ENCODE measurements around the gene OPCML. TPM values are rescaled to one million over a fixed set of nuclear protein-coding genes. Genes with fewer than 3 reads are reported as not detected.

Gene OPCML
- polyA plus RNA-seq, 3 donors: not detected

GRCh38 chr11:133311230-133311629 lies 221.1 kb downstream of the OPCML start:
- no peak overlapping the region for H3K9ac ChIP-seq (ENCODE audit: insufficient read depth, low read length, poor library complexity, severe bottlenecking)
- no peaks in the 10 kb centered on the region for H3K4me1 ChIP-seq (ENCODE audit: control insufficient read depth in 1 of 2, insufficient read depth in 2 of 2, low read length in 2 of 2)
- H3K27ac ChIP-seq (ENCODE audit: low read depth in 1 of 2, low read length in 2 of 2): no peak overlapping the region
- H3K27me3 Mint-ChIP-seq (ENCODE audit: low read depth in 3 of 3): peaks cover 0 to 2% (median 0%) of the 10 kb centered on the region in 3 donors
- intact Hi-C loops (cut with micrococcal nuclease): no loop called here
- no peaks in the 10 kb centered on the region for H3K4me1 Mint-ChIP-seq
- no peak for TF ChIP-seq CTCF (IDR thresholded peaks at IDR 0.05)
- no peaks in the 10 kb centered on the region for H3K36me3 Mint-ChIP-seq
- no peaks in the 10 kb centered on the region for H4K20me1 ChIP-seq (ENCODE audit: insufficient read depth, low read length)
- no peaks in the 10 kb centered on the region for H3K9me3 ChIP-seq (replicated peaks in 1 of 2; ENCODE audit: control insufficient read depth in 1 of 2, insufficient read depth in 1 of 2, low read length in 2 of 2)
- 92% methylated on average over 1 of the region's 1 CpG for WGBS (ENCODE audit: insufficient coverage)
- no peak overlapping the region for H3K4me3 Mint-ChIP-seq
- no peak overlapping the region for H3K4me2 ChIP-seq (replicated peaks; ENCODE audit: extremely low read depth, low read length, poor library complexity, severe bottlenecking)
- DNase-seq: no peak
- H3K79me2 ChIP-seq (ENCODE audit: insufficient read depth, low read length): no peaks in the 10 kb centered on the region
- H3K9me3 Mint-ChIP-seq: peaks cover 0 to 5% (median 0%) of the 10 kb centered on the region in 7 donors
- no peaks in the 10 kb centered on the region for H3K27me3 ChIP-seq (ENCODE audit: control insufficient read depth in 2 of 2, insufficient read depth in 2 of 2, low read length in 2 of 2)
- H3K4me3 ChIP-seq (replicated peaks in 1 of 3; ENCODE audit: low read depth in 2 of 3, low read length in 3 of 3): no peak overlapping the region
- no peak overlapping the region for H2AFZ ChIP-seq (ENCODE audit: insufficient read depth, low read depth, low read length, poor library complexity, severe bottlenecking)
- H3K36me3 ChIP-seq (replicated peaks in 1 of 2; ENCODE audit: control insufficient read depth in 1 of 2, insufficient read depth in 2 of 2, low read length in 2 of 2): no peaks in the 10 kb centered on the region
- no peak overlapping the region for H3K27ac Mint-ChIP-seq

DNA sequence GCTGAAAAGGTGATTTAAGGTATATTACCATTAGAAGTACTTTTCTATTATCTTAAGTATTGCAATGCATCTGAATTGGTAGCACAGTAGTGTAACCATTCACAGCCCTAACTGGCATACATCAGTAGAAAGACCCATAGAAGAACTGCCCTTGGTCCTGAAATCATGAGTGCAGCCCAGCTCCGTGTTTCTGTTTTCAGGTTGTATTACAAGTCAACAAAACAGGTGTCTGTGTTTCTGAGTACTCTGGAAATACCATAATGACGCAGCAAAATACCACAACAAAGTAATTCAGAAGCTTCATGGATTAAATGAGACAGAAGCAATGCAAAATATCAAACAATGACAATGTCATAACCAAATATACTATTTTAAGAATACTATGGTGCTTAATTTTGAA lies 226.3 kb downstream of the OPCML start:
- Mint-ChIP-seq H3K27ac (no peak overlapping the region), H3K4me3 (no peak overlapping the region), H3K4me1 (no peaks in the 10 kb centered on the region)

More for the DNA sequence above, 226.3 kb downstream of the OPCML start:
- H3K9ac ChIP-seq (ENCODE audit: insufficient read depth, low read length, poor library complexity, severe bottlenecking): no peak overlapping the region
- no peaks in the 10 kb centered on the region for H3K9me3 ChIP-seq (replicated peaks in 1 of 2; ENCODE audit: control insufficient read depth in 1 of 2, insufficient read depth in 1 of 2, low read length in 2 of 2)
- no peak for TF ChIP-seq CTCF (IDR thresholded peaks at IDR 0.05)
- Mint-ChIP-seq H3K9me3 (peaks cover 0 to 6% (median 0%) of the 10 kb centered on the region in 7 donors), H3K36me3 (no peaks in the 10 kb centered on the region), H3K27me3 (ENCODE audit: low read depth in 3 of 3) (peaks cover 2 to 3% (median 2%) of the 10 kb centered on the region in 3 donors)
- no peak overlapping the region for H3K27ac ChIP-seq (ENCODE audit: low read depth in 1 of 2, low read length in 2 of 2)
- H4K20me1 ChIP-seq (ENCODE audit: insufficient read depth, low read length): no peaks in the 10 kb centered on the region
- no peak for DNase-seq
- no peak overlapping the region for H3K4me3 ChIP-seq (replicated peaks in 1 of 3; ENCODE audit: low read depth in 2 of 3, low read length in 3 of 3)
- H3K79me2 ChIP-seq (ENCODE audit: insufficient read depth, low read length): no peaks in the 10 kb centered on the region
- no peaks in the 10 kb centered on the region for H3K36me3 ChIP-seq (replicated peaks in 1 of 2; ENCODE audit: control insufficient read depth in 1 of 2, insufficient read depth in 2 of 2, low read length in 2 of 2)
- H2AFZ ChIP-seq (ENCODE audit: insufficient read depth, low read depth, low read length, poor library complexity, severe bottlenecking): no peak overlapping the region
- intact Hi-C loops (cut with micrococcal nuclease): no loop called here
- H3K4me1 ChIP-seq (ENCODE audit: control insufficient read depth in 1 of 2, insufficient read depth in 2 of 2, low read length in 2 of 2): no peaks in the 10 kb centered on the region
- 60% methylated on average over 1 of the region's 2 CpGs for WGBS (ENCODE audit: insufficient coverage)
- no peaks in the 10 kb centered on the region for H3K27me3 ChIP-seq (ENCODE audit: control insufficient read depth in 2 of 2, insufficient read depth in 2 of 2, low read length in 2 of 2)
- H3K4me2 ChIP-seq (replicated peaks; ENCODE audit: extremely low read depth, low read length, poor library complexity, severe bottlenecking): no peak overlapping the region
